Loucy (cell line): ENCODE data around the gene AMIGO2.

Experiments
- H2AFZ ChIP-seq: fragments of 200-600 bp; sonication (generic); 2 replicates; pipeline ENCODE4 v1.6.0; 2016; ENCODE audit warnings: antibody characterized with exemption, mild to moderate bottlenecking, low read length, moderate library complexity
- H3F3A ChIP-seq: fragments of 200-600 bp; 2 replicates; pipeline ENCODE4 v1.6.0; 2016; ENCODE audit warnings: antibody characterized with exemption, low read depth, mild to moderate bottlenecking
- H3K27me3 ChIP-seq: fragments of 200-600 bp; sonication (generic); 2 replicates; pipeline ENCODE4 v1.6.1; 2014; ENCODE audit warnings: low read length, mild to moderate bottlenecking; ENCODE audit not compliant: insufficient read depth, poor library complexity, severe bottlenecking
- H3K36me3 ChIP-seq: fragments of 200-600 bp; sonication (generic); 2 replicates; pipeline ENCODE4 v1.6.1; 2016; ENCODE audit warnings: low read length; ENCODE audit not compliant: insufficient read depth
- H3K4me1 ChIP-seq: fragments of 200-600 bp; sonication (generic); 2 replicates; pipeline ENCODE4 v1.5.1; 2014; ENCODE audit warnings: low read length, mild to moderate bottlenecking; ENCODE audit not compliant: insufficient read depth, poor library complexity, severe bottlenecking
- H3K4me2 ChIP-seq: fragments of 200-600 bp; sonication (generic); 2 replicates; pipeline ENCODE4 v1.6.0; 2014; ENCODE audit warnings: antibody characterized with exemption, low read length, low read depth, mild to moderate bottlenecking; ENCODE audit not compliant: poor library complexity, severe bottlenecking
- H3K4me3 ChIP-seq: fragments of 200-600 bp; sonication (generic); 2 replicates; pipeline ENCODE4 v1.5.1; 2014; ENCODE audit warnings: low read length, mild to moderate bottlenecking, mixed read lengths; ENCODE audit not compliant: poor library complexity, severe bottlenecking
- H3K79me2 ChIP-seq: fragments of 200-600 bp; sonication (generic); 2 replicates; pipeline ENCODE4 v1.6.1; 2014; ENCODE audit warnings: low read length; ENCODE audit not compliant: insufficient read depth
- H3K9ac ChIP-seq: fragments of 200-600 bp; sonication (generic); 2 replicates; pipeline ENCODE4 v1.6.0; 2014; ENCODE audit warnings: mild to moderate bottlenecking, low read depth, low read length, moderate library complexity; ENCODE audit not compliant: poor library complexity, severe bottlenecking
- H3K9me2 ChIP-seq: fragments of 200-600 bp; sonication (generic); replicated peaks from 2 replicates; pipeline ENCODE4 v1.6.1; 2016; ENCODE audit warnings: low read depth, low read length, mixed read lengths
- H3K9me3 ChIP-seq: fragments of 200-600 bp; sonication (generic); 2 replicates; pipeline ENCODE4 v1.6.1; 2014; ENCODE audit warnings: mild to moderate bottlenecking, antibody characterized with exemption, low read length, low read depth; ENCODE audit not compliant: insufficient read depth
- H4K20me1 ChIP-seq: fragments of 200-600 bp; sonication (generic); 2 replicates; pipeline ENCODE4 v1.6.0; 2014; ENCODE audit warnings: antibody characterized with exemption, low read length, mild to moderate bottlenecking; ENCODE audit not compliant: insufficient read depth, poor library complexity, severe bottlenecking
- EZH2phosphoT487 ChIP-seq: fragments of 200-600 bp; IDR thresholded peaks from 2 replicates; pipeline ENCODE4 v1.6.1; 2018; ENCODE audit warnings: antibody characterized with exemption, mild to moderate bottlenecking, moderate library complexity, borderline replicate concordance
- TF ChIP-seq, protein P1 (sequence below): fragments of 200-600 bp; sonication (generic); conservative IDR thresholded peaks from 2 replicates; pipeline ENCODE4 v1.5.1; 2014; ENCODE audit warnings: mild to moderate bottlenecking, antibody characterized with exemption, low read length

AMIGO2 gene

DNA sequence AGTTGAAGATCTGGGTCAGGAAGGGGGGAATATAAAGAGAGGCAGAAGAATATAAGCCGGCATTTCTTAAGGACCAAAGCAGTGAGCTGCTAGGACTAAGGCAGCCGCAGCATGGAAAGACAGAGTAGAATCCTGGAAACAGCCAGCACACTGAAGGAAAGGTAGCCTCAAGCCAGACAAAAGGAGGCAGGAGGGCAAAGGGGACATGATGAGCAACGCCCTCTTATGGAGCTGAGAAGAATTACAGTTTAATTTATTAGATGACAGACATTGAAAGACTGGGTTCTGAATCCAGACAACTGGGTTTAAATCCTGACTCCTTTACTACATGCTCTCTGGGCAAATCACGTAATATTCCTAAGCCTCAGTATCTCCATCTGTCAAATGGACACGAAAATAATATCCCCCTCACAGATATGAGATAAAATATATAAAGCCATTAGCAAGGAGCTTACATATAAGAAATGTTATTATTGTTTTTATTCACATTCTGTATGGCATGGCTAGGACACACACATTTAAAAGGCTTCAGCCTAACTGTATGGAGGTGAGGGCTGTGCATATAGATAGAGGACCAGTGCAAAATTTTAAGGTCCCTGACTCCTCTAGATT is 8.4 kb downstream of the AMIGO2 start:
- TF ChIP-seq, protein P1, sequence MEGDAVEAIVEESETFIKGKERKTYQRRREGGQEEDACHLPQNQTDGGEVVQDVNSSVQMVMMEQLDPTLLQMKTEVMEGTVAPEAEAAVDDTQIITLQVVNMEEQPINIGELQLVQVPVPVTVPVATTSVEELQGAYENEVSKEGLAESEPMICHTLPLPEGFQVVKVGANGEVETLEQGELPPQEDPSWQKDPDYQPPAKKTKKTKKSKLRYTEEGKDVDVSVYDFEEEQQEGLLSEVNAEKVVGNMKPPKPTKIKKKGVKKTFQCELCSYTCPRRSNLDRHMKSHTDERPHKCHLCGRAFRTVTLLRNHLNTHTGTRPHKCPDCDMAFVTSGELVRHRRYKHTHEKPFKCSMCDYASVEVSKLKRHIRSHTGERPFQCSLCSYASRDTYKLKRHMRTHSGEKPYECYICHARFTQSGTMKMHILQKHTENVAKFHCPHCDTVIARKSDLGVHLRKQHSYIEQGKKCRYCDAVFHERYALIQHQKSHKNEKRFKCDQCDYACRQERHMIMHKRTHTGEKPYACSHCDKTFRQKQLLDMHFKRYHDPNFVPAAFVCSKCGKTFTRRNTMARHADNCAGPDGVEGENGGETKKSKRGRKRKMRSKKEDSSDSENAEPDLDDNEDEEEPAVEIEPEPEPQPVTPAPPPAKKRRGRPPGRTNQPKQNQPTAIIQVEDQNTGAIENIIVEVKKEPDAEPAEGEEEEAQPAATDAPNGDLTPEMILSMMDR = peak; percentile 77
- no peak for TF ChIP-seq EZH2phosphoT487
- no peaks in the 10 kb centered on the region for H3K4me1 ChIP-seq

DNA sequence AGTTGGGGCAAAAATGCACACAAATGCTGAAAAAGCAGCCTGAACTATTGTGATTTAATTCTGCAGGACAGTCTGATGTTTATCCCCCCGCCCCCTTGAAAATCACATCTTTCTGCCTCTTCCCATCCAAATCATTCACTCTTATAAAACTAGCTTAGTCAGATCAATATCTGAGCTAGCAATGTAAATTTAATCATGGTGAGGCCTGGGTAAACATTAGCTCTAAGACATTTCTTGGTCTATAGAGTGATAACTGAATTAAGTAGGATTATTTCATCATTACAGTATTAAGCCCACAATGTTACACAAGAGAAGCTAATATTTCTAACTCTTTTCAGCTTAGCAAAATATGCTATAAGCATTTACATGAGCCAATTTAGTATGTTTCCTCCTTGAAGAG is 9.4 kb downstream of the AMIGO2 start:
- H3K9ac ChIP-seq = no peak overlapping the region
- no peaks in the 10 kb centered on the region for H3K4me1 ChIP-seq
- no peak overlapping the region for H3K4me2 ChIP-seq
- H3K4me3 ChIP-seq = no peak overlapping the region
- no peaks in the 10 kb centered on the region for H3K9me3 ChIP-seq
- H3F3A ChIP-seq = no peaks in the 10 kb centered on the region
- H3K79me2 ChIP-seq = no peaks in the 10 kb centered on the region
- H3K27me3 ChIP-seq = no peaks in the 10 kb centered on the region
- no peak overlapping the region for H2AFZ ChIP-seq
- no peaks in the 10 kb centered on the region for H4K20me1 ChIP-seq
- TF ChIP-seq EZH2phosphoT487 = no peak
- TF ChIP-seq, protein P1 = no peak
- H3K36me3 ChIP-seq = no peaks in the 10 kb centered on the region
- H3K9me2 ChIP-seq = no peaks in the 10 kb centered on the region

More for the DNA sequence above, 8.4 kb downstream of the AMIGO2 start:
- Histone ChIP-seq H3K36me3 (no peaks in the 10 kb centered on the region), H3K27me3 (no peaks in the 10 kb centered on the region), H3K9ac (no peak overlapping the region), H2AFZ (no peak overlapping the region), H3K9me2 (no peaks in the 10 kb centered on the region), H3K4me3 (no peak overlapping the region), H3F3A (no peaks in the 10 kb centered on the region), H3K4me2 (no peak overlapping the region), H3K79me2 (no peaks in the 10 kb centered on the region), H4K20me1 (no peaks in the 10 kb centered on the region), H3K9me3 (no peaks in the 10 kb centered on the region)

DNA sequence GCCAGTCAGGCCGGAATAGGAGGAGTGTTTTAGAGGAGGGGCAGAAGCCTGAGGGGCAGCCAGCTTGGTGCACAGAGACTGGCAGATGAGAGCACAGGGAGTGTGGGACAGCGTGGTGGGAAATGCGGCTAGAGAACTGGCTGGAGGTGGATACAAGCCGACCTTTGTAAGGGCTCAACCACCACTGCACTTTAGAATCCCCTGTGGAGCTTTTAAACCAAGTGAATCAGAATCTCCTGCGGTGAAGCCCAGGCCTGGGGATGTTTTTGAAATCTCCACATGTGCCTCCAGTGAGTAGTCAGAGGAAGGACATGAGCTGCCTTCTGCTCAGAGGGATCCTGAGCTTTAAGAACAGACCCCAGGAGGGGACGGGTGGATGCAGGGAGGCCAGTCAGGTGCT is 11.2 kb downstream of the AMIGO2 start:
- no peaks in the 10 kb centered on the region for H3K79me2 ChIP-seq
- H3K9me3 ChIP-seq = no peaks in the 10 kb centered on the region
- no peaks in the 10 kb centered on the region for H3F3A ChIP-seq
- no peak overlapping the region for H3K4me2 ChIP-seq
- no peaks in the 10 kb centered on the region for H3K27me3 ChIP-seq
- no peak overlapping the region for H2AFZ ChIP-seq
- no peaks in the 10 kb centered on the region for H3K4me1 ChIP-seq
- no peaks in the 10 kb centered on the region for H3K9me2 ChIP-seq
- TF ChIP-seq, protein P1 = no peak
- no peak for TF ChIP-seq EZH2phosphoT487
- H3K36me3 ChIP-seq = no peaks in the 10 kb centered on the region
- no peaks in the 10 kb centered on the region for H4K20me1 ChIP-seq
- no peak overlapping the region for H3K4me3 ChIP-seq
- no peak overlapping the region for H3K9ac ChIP-seq
